GM23338 (cell line): ENCODE results near the gene RRH. TPM values are rescaled to one million over a fixed set of nuclear protein-coding genes. Genes with fewer than 3 reads are reported as not detected.

Experiments used
- ATAC-seq: fragments of 200-7000 bp; cut with Tn5 transposase; 3 replicates; pipeline ENCODE4 v1.9.1; 2020
- DNase-seq: peaks from one replicate; pipeline ENCODE4 v3.0.0-alpha.2; 2015; ENCODE audit warnings: low spot score
- H2AFZ ChIP-seq: fragments of 200-600 bp; sonication (generic); 2 replicates; pipeline ENCODE4 v1.8.0; 2016; ENCODE audit warnings: antibody characterized with exemption, mild to moderate bottlenecking, moderate library complexity
- H3F3A ChIP-seq: fragments of 200-600 bp; sonication (generic); replicated peaks from 2 replicates; pipeline ENCODE4 v1.8.0; 2017; ENCODE audit warnings: antibody characterized with exemption, mixed run types, low read depth
- H3K27ac ChIP-seq: fragments of 200-600 bp; sonication (generic); 2 replicates; pipeline ENCODE4 v1.6.1; 2016; ENCODE audit warnings: low read depth
- H3K27me3 ChIP-seq: fragments of 200-600 bp; sonication (generic); 2 replicates; pipeline ENCODE4 v1.8.0; 2016; ENCODE audit warnings: mild to moderate bottlenecking, mixed run types, moderate library complexity; ENCODE audit not compliant: insufficient read depth
- H3K36me3 ChIP-seq: fragments of 200-600 bp; sonication (generic); 2 replicates; pipeline ENCODE4 v1.8.0; 2016; ENCODE audit warnings: mild to moderate bottlenecking; ENCODE audit not compliant: insufficient read depth
- H3K4me1 ChIP-seq: fragments of 200-600 bp; sonication (generic); 2 replicates; pipeline ENCODE4 v1.8.0; 2016; ENCODE audit warnings: mild to moderate bottlenecking, moderate library complexity; ENCODE audit not compliant: insufficient read depth
- H3K4me2 ChIP-seq: fragments of 200-600 bp; sonication (generic); 2 replicates; pipeline ENCODE4 v1.7.1; 2017; ENCODE audit warnings: mixed run types
- H3K4me3 ChIP-seq: fragments of 200-600 bp; sonication (generic); 2 replicates; pipeline ENCODE4 v1.6.1; 2016; ENCODE audit warnings: mixed run types
- H3K79me2 ChIP-seq: fragments of 200-600 bp; sonication (generic); replicated peaks from 2 replicates; pipeline ENCODE4 v1.8.0; 2017; ENCODE audit warnings: mild to moderate bottlenecking; ENCODE audit not compliant: insufficient read depth
- H3K9me2 ChIP-seq: fragments of 200-600 bp; sonication (generic); 2 replicates; pipeline ENCODE4 v1.8.0; 2017; ENCODE audit not compliant: insufficient read depth
- H4K20me1 ChIP-seq: fragments of 200-600 bp; sonication (generic); replicated peaks from 2 replicates; pipeline ENCODE4 v1.8.0; 2017; ENCODE audit warnings: mild to moderate bottlenecking; ENCODE audit not compliant: insufficient read depth
- H3K27ac Mint-ChIP-seq: 2 replicates; pipeline ENCODE4 v1.8.0; 2020; ENCODE audit warnings: inconsistent platforms, mild to moderate bottlenecking, moderate library complexity, mixed read lengths
- H3K27me3 Mint-ChIP-seq: 3 replicates; pipeline ENCODE4 v1.8.0; 2022; ENCODE audit warnings: low read depth, mild to moderate bottlenecking, moderate library complexity, mixed read lengths, inconsistent platforms; ENCODE audit not compliant: insufficient read depth, poor library complexity
- H3K36me3 Mint-ChIP-seq: 3 replicates; pipeline ENCODE4 v1.8.0; 2021; ENCODE audit warnings: low read depth, mild to moderate bottlenecking, inconsistent platforms, moderate library complexity, mixed read lengths
- H3K4me1 Mint-ChIP-seq: 3 replicates; pipeline ENCODE4 v1.8.0; 2020; ENCODE audit warnings: mild to moderate bottlenecking, inconsistent platforms, mixed read lengths
- H3K4me3 Mint-ChIP-seq: 3 replicates; pipeline ENCODE4 v1.8.0; 2021; ENCODE audit warnings: moderate library complexity, mild to moderate bottlenecking, inconsistent platforms, mixed read lengths
- H3K9me3 Mint-ChIP-seq: 3 replicates; pipeline ENCODE4 v1.8.0; 2020; ENCODE audit warnings: moderate library complexity, mild to moderate bottlenecking, inconsistent platforms, mixed read lengths
- CREB1 ChIP-seq: fragments of 250-450 bp; sonication (Bioruptor Pico); IDR thresholded peaks from 2 replicates; pipeline ENCODE4 v1.5.0; 2020; ENCODE audit warnings: low read depth, mild to moderate bottlenecking, moderate library complexity
- EZH2 ChIP-seq: fragments of 200-600 bp; sonication (generic); IDR thresholded peaks from one replicate; pipeline ENCODE4 v1.8.0; 2017; ENCODE audit warnings: antibody characterized with exemption, mild to moderate bottlenecking, low read depth; ENCODE audit not compliant: unreplicated experiment
- JUNB ChIP-seq: IDR thresholded peaks from one replicate; pipeline ENCODE4 v1.6.1; 2016; ENCODE audit warnings: antibody characterized with exemption; ENCODE audit not compliant: unreplicated experiment
- NANOG ChIP-seq: IDR thresholded peaks from 2 replicates; pipeline ENCODE4 v1.6.1; 2016; ENCODE audit warnings: antibody characterized with exemption, borderline replicate concordance
- POLR2AphosphoS5 ChIP-seq: IDR thresholded peaks from 2 replicates; pipeline ENCODE4 v1.6.1; 2016; ENCODE audit warnings: antibody characterized with exemption, low read depth
- STAT1 ChIP-seq: IDR thresholded peaks from one replicate; pipeline ENCODE4 v1.6.1; 2016; ENCODE audit warnings: antibody characterized with exemption; ENCODE audit not compliant: unreplicated experiment
- ZNF114 ChIP-seq: fragments of 250-450 bp; sonication (Bioruptor Pico); IDR thresholded peaks from 2 replicates; pipeline ENCODE4 v1.5.0; 2020; ENCODE audit warnings: mild to moderate bottlenecking, moderate library complexity
- polyA plus RNA-seq: library from polyadenylated mRNA; unstranded; fragments of >200 nt; fragmentation: Nextera tagmentation; extraction: Ambion mirVana; gene quantifications from 2 replicates; pipeline ENCODE4 v1.2.1, GENCODE V29; 2016
- total RNA-seq: library from RNA; depleted of rRNA; stranded (reverse); fragments of >200 nt; shearing (Covaris generic); gene quantifications from 2 replicates; pipeline ENCODE4 v1.2.3, GENCODE V29; 2014
- TF ChIP-seq, protein P1 (sequence below): IDR thresholded peaks from one replicate; pipeline ENCODE4 v1.6.1; 2018; ENCODE audit warnings: antibody characterized with exemption; ENCODE audit not compliant: unreplicated experiment
- TF ChIP-seq, protein P2 (sequence below): IDR thresholded peaks from 2 replicates; pipeline ENCODE4 v1.6.1; 2016; ENCODE audit warnings: antibody characterized with exemption
- TF ChIP-seq, protein P3 (sequence below), 2 experiments: fragments of 200-600 bp in 1 of 2; sonication (generic) in 1 of 2; conservative IDR thresholded peaks; 2 replicates each; pipeline versions ENCODE4 v1.5.1 to v1.6.1; 2016 to 2017; ENCODE audit warnings: antibody characterized with exemption in 2 of 2, low read depth in 2 of 2, mild to moderate bottlenecking in 2 of 2, moderate library complexity in 1 of 2

The RRH gene
- total and polyA plus RNA-seq, 2 experiments from 2014 or later = not detected

DNA sequence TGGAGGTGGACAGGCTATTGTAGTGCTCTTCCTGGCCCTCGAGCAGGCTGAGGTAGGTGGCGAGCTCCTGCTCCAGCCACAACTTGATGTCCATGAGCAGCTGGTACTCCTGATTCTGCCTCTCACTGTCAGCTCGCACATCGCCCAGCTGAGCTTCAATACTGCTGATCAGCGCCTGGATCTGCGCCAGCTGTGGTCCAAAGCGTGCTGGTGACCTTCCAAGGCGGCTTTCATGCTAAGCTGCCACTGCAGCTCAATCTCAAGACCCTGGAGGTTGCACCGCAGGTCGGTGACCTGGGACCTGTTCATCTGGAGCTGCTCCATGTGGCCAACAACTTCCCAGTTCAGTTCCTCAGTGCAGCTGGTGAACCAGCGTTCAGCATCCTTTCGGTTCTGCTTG lies 51.3 kb downstream of the RRH start:
- Histone ChIP-seq H3K4me2 (no peak overlapping the region), H3K27me3 (no peaks in the 10 kb centered on the region), H3K36me3 (no peaks in the 10 kb centered on the region), H3K79me2 (no peaks in the 10 kb centered on the region), H2AFZ (no peak overlapping the region), H3K9me2 (no peaks in the 10 kb centered on the region), H3K27ac (no peak overlapping the region), H3K4me1 (no peaks in the 10 kb centered on the region), H4K20me1 (no peaks in the 10 kb centered on the region), H3F3A (no peaks in the 10 kb centered on the region), H3K4me3 (no peak overlapping the region)
- ATAC-seq (no peak), DNase-seq (no peak)
- Mint-ChIP-seq H3K4me3 (no peak overlapping the region), H3K27me3 (peaks cover 4% of the 10 kb centered on the region), H3K36me3 (no peaks in the 10 kb centered on the region), H3K9me3 (no peaks in the 10 kb centered on the region; the same call in 2 of the 3 replicates), H3K4me1 (no peaks in the 10 kb centered on the region; the same call in 2 of the 3 replicates), H3K27ac (no peak overlapping the region)
- TF ChIP-seq JUNB (no peak), EZH2 (no peak), POLR2AphosphoS5 (no peak), CREB1 (CRISPR knock-in tag) (no peak), ZNF114 (no peak), STAT1 (no peak), NANOG (no peak)
- TF ChIP-seq, protein P1, sequence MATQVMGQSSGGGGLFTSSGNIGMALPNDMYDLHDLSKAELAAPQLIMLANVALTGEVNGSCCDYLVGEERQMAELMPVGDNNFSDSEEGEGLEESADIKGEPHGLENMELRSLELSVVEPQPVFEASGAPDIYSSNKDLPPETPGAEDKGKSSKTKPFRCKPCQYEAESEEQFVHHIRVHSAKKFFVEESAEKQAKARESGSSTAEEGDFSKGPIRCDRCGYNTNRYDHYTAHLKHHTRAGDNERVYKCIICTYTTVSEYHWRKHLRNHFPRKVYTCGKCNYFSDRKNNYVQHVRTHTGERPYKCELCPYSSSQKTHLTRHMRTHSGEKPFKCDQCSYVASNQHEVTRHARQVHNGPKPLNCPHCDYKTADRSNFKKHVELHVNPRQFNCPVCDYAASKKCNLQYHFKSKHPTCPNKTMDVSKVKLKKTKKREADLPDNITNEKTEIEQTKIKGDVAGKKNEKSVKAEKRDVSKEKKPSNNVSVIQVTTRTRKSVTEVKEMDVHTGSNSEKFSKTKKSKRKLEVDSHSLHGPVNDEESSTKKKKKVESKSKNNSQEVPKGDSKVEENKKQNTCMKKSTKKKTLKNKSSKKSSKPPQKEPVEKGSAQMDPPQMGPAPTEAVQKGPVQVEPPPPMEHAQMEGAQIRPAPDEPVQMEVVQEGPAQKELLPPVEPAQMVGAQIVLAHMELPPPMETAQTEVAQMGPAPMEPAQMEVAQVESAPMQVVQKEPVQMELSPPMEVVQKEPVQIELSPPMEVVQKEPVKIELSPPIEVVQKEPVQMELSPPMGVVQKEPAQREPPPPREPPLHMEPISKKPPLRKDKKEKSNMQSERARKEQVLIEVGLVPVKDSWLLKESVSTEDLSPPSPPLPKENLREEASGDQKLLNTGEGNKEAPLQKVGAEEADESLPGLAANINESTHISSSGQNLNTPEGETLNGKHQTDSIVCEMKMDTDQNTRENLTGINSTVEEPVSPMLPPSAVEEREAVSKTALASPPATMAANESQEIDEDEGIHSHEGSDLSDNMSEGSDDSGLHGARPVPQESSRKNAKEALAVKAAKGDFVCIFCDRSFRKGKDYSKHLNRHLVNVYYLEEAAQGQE = no peak
- TF ChIP-seq, protein P2, sequence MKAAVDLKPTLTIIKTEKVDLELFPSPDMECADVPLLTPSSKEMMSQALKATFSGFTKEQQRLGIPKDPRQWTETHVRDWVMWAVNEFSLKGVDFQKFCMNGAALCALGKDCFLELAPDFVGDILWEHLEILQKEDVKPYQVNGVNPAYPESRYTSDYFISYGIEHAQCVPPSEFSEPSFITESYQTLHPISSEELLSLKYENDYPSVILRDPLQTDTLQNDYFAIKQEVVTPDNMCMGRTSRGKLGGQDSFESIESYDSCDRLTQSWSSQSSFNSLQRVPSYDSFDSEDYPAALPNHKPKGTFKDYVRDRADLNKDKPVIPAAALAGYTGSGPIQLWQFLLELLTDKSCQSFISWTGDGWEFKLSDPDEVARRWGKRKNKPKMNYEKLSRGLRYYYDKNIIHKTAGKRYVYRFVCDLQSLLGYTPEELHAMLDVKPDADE = no peak
- TF ChIP-seq, protein P3, sequence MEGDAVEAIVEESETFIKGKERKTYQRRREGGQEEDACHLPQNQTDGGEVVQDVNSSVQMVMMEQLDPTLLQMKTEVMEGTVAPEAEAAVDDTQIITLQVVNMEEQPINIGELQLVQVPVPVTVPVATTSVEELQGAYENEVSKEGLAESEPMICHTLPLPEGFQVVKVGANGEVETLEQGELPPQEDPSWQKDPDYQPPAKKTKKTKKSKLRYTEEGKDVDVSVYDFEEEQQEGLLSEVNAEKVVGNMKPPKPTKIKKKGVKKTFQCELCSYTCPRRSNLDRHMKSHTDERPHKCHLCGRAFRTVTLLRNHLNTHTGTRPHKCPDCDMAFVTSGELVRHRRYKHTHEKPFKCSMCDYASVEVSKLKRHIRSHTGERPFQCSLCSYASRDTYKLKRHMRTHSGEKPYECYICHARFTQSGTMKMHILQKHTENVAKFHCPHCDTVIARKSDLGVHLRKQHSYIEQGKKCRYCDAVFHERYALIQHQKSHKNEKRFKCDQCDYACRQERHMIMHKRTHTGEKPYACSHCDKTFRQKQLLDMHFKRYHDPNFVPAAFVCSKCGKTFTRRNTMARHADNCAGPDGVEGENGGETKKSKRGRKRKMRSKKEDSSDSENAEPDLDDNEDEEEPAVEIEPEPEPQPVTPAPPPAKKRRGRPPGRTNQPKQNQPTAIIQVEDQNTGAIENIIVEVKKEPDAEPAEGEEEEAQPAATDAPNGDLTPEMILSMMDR (conservative IDR thresholded peaks at IDR 0.05; ENCODE audit: low read depth in 2 of 2) = no peak
